HG02981 (cell line): Measurements from ENCODE around the gene NPIPA8.
"Not testable (repeated sequence)": the region's sequence is repeated elsewhere in the genome, so short reads cannot be mapped to it uniquely, and the experiment has no call there.

Experiments used
- ATAC-seq: cut with Tn5 transposase; IDR thresholded peaks from one replicate; pipeline ENCODE4 v1.9.1; 2021; ENCODE audit warnings: mild to moderate bottlenecking, moderate library complexity; ENCODE audit not compliant: unreplicated experiment

Gene NPIPA8

DNA sequence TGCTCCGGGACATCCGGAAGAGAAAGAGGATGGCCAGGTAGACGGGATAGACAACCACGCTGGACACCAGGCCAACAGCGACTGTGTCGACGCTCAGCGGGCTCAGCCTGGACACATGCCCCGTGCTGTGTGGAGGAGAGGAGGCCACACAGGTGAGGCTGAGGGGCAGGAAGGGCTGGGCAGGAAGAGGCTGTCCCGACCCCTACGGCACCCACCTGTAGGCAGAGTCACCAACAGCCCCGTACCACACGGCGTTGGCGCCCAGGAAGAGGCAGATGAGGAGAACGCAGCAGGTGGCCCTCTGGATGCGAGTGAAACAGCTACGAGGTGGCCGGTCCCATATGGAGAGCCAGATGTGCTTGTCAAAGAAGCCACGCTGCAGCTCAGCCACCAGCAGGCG lies at the start of gene NPIPA8:
Gene NPIPA8, minus strand, starts transcription at position 101 of the 400 bp plus-strand sequence. CDS start 4,074 bp downstream, outside the sequence.
- ATAC-seq: not testable (repeated sequence)

DNA sequence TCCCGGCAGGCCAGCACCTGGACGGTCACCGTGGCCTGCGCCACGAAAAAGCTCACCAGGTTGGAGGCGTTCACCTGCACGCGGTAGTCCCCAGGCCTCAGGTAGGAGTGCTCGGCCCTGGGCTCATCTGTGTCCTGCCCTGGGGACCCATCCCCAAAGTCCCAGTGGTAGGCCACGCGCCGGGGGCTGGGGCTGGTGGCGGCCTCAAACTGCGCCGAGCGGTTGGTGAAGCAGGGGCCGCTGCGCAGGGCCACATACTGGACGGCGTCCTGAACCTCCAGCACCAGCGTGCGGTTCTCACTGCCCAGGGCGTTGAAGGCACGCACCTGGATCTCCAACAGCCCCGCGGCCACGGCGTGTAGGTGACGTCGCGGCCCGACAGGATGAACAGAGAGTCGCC lies 48.7 kb upstream of the NPIPA8 start:
- ATAC-seq: not testable (repeated sequence)

DNA sequence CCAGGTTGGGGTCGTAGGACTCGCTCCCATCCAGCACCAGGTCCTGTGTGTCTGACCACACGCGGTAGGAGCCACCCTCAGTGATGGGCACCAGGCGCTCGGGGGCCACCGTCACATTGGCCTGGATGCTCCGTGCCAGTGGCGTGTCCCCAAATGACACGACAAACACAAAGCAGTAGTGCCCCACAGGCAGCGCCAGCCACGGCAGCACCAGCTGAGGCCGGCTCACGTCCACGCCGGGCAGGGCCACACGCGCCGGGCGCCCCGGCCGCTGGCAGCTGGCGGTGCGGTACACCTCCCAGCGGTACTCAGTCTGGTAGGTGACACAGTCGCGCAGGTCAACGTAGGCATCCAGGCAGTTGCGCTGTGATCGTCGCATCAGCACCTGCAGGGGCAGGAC lies 48.3 kb upstream of the NPIPA8 start:
- ATAC-seq: not testable (repeated sequence)

DNA sequence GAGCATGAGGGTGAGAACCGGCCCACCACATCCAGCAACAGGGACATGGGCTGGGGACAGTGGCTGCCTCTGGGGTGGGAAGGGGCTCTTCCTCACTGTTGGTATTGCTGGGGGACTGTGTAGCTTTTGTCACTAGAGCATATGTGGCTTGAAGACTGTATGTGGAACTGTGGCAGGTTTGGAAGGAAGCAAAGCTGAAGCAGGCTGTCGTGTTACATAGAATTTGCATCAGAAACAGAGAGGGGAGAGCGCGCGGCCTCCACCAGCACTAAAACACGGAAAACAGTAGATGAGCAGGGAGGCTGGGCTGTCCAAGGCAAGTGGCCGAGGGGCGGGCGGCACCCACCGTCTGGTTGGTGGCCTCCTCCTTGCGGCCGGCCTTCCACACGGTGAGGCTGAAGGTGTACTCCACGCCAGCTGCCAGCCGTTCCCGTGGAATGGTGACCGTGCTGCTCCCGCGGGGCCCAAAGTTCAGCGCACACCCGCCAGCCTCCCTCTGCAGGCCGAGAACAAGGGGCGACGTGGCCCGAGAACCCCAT lies 47.6 kb upstream of the NPIPA8 start:
- ATAC-seq: not testable (repeated sequence)

DNA sequence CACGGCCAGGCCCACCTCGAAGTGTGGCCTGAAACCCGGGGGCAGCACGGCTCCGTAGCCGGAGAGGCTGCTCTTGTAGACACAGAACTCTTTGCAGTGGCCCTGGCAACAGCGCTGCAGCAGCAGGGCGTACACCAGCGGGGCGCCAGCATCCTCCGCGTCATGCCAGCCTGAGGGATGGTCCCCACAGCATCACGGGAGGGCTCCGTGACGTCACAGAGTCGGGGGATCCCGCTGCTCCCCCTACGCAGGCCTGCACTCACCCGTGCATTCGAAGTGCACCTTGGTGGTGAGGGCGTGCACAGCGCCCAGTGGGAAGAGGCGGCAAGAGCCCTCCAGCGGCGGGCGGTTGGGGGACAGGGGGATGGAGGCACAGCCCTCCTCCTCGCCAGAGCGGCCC lies 46.2 kb upstream of the NPIPA8 start:
- not testable (repeated sequence) for ATAC-seq

DNA sequence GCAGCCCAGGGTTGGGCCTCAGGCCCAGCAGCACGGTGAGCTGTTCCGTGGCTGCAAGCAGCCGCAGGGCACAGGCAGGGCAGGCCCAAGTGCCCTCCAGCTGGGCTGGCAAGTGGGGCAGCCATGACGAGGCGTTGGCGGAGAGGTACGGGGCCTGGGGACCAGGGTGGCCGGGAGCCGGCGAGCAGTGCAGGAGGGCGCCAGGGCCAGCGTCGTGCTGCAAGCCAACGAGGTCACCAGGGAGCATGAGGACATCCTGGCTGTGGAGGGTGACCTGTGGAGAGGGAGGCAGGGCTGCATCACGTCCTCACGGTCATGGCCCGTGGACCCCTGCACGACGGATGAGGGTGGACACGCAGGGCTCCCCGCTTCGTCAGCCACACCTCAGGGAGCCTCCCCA lies 11.2 kb upstream of the NPIPA8 start:
- not testable (repeated sequence) for ATAC-seq

DNA sequence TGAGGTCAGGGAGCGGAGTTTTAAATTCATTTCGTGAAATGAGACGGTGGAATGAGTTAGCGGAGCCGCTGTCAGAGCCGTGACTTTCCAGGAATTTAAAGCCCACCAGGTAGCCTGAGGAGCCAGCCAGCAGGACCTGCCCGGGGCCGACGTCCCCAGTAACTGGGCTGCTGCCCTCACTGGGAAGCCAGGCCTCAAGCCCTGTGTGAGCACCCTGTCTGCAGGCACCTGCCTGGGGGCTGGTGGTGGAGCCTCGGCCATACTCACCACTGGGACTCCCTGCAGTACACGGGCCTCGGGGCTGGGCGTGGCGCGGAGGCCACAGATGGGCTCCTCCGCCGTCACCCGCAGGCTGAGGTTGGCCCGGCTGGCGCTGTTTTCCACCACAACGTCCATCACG lies 10.5 kb upstream of the NPIPA8 start:
- ATAC-seq: not testable (repeated sequence)

DNA sequence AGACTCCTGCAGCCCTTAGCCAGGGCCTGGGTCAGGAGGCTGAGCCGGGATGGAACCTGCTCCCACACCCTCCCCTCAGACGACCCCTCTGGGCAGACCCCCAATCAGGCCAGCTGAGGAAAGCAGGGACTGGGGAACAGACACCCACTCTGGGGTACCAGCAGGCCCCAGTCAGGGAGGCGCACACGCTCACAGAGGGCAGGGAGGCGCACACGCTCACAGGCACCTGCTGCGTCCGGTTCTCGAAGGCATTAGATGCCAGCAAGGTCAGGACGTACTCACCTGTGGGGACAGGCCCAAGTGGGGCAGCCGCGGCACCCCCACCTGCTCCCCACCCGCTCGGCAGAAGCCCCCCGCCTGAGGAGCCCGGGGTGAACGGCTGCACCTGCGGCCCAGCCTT lies 8.1 kb upstream of the NPIPA8 start:
- ATAC-seq: not testable (repeated sequence)

DNA sequence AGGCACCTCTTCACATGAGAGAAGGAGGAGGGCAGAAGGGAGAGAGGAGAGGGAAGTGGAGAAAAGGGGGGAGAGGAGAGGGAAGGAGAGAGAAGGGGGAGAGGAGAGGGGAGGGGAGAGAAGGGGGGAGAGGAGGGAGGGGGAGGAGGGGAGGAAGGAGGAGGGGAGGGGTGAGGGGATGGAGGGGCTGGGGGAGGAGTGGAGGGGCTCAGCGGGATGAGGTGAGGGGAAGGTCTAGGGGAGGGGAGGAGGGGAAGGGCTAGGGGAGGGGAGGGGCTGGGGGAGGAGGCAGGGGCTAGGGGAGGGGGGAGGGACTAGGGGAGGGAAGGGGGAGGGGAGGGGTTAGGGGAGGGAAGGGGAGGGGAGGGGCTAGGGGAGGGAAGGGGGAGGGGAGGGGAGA lies 5.5 kb upstream of the NPIPA8 start:
- not testable (repeated sequence) for ATAC-seq

DNA sequence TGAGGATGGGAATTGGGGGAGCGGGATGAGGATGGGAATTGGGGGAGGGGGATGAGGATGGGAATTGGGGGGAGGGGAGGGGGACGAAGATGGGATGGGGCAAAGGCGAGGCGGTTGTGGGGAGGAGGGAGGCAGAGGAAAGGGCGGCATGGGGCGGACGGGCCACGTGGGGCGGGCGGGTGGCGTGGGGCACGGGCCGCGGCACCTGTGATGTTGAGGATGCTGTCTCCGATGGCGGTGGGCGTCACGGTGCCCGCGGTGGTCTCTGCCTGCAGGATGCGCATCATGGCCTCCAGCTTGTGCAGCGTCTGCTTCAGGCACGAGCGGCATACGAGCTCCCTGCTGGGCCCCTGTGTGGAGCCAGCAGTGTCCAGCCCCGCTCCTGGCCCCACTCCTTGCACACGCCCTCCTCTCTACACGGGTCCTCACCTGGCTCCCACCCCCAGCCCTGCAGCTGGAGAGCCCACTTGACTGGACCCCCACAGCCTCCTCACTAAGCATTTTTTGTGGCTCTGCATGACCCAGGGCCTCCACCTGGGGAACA lies 5.0 kb upstream of the NPIPA8 start:
- not testable (repeated sequence) for ATAC-seq

DNA sequence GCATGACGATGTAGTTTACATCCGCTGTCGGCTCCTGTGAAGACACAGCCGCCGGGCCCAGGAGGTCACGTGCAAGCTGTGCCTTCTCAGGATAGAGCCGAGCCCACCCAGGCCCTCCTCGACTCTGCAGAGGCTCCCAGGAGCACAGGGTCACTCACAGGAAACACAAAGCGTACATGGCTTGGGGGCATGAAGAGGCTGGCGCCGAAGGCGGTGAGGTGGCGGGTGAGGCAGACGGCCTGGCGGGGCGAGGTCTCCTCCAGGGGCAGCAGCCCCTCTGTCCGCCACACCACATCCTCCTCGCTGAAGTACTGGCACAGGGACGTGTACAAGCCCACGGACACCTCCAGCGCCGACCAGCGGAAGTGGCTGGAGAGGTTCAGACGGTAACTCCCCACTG lies 2.7 kb upstream of the NPIPA8 start:
- not testable (repeated sequence) for ATAC-seq

DNA sequence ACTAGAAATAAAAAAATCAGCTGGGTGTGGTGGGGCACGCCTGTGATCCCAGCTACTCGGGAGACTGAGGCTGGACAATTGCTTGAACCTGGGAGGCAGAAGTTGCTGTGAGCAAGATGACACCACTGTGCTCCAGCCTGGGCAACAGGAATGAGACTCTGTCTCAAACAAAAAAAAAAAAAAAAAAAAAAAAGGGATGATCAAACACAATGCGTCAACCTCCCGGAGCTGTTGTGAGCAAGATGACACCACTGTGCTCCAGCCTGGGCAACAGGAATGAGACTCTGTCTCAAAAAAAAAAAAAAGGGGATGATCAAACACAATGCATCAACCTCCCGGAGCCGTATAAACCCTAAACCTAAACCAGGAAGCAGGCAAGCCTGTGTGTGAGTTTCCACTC lies 24.7 kb downstream of the NPIPA8 start:
- not testable (repeated sequence) for ATAC-seq

DNA sequence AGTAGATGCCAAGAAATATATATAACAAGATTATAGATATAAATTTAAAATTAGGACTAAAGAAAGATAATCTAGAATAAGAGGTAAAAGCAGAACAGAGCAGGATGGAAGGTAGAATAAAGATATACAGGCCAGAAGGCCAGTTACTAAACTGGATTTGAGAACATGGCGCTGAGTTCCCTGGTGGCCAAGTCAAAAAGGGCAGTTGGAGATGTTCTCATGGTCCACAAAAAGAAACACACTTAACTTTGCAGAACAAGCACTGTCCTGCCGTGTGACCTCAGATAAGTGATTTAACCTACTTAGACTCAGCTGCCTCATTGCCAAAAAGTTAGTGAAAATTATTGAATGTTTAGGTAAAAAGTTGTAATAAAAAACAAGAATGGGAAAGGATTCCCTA lies 27.4 kb downstream of the NPIPA8 start:
- not testable (repeated sequence) for ATAC-seq

DNA sequence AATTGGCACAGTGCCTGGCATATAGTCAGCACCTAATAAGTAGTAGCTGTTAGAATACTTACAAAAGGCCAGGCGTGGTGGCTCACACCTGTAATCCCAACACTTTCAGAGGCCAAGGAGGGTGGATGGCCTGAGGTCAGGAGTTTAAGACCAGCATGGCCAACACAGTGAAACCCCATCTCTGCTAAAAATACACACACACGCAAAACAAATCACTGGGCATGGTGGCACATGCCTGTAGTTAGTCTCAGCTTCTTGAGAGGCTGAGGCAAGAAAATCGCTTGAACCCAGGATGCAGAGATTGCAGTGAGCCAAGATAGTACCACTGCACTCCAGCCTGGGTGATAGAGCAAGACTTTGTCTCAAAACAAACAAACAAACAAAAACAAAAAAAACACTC lies 29.3 kb downstream of the NPIPA8 start:
- not testable (repeated sequence) for ATAC-seq

DNA sequence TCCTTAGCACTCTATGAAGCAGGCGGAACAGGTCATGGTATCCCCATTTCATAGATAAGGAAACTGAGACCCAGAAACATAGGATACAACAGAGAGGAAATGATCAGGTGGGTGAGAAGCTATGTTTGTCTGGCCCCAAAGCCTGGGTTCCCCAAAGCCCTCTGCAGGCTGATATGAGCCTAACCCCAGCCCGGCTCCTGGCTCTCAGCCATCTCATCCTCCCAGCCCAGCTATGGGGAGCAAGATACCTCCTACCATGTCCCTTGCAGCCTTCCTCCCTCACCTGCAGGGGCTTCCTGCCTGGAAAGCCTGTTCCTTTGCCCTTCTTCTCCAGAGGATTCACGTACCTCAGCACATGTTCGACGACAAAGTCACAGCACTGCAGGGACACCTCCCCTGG lies 30.5 kb downstream of the NPIPA8 start:
- ATAC-seq: not testable (repeated sequence)

DNA sequence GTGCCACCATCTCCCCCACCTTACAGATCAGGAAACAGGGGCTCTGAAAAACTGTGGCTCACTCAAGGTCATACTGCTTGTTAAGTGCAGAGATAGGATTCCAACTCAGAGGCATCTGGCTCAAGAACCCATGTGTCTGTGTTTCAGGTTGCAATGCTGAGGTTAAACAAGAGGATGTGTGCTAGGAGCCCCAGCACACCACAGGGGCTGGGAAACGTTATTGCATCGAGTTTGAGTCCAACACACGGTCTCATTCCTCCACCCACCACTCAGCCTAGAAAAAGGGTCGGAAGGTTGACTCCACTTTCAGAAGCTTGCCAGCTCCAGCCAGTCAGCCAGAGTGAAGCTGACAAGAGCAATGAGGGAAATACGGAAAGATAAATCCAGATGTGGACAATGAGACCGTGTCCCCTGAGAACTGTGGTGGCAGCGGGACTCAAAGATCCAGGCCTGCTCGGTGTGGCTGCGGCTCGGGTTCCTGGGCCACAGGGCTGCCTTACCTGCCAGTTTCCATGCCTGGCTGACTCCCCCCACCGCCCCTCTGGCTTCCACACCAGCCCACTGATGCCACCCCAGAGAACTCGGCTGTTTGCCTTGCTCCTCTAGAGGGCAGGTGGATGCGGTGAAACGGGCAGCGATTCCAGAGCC lies 33.4 kb downstream of the NPIPA8 start:
- ATAC-seq: not testable (repeated sequence)

DNA sequence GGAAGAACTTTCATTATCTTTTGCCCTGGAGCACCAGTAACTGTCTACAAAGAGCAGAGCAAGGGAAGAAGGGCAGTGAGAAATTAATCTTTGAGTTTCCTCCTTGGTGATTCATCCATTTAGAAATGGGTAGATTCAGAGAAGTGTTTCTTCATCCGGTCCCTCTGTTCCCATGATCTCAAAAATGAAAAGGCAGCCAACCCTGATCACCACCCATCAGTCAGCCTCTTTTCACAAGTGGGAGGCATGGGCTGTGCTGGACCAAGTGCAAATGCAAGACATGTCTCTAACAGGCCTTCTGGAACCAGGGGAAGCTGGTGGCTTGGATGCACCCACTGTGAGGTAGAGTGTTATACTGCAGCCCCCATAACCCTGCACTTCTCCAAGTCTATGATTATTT lies 38.8 kb downstream of the NPIPA8 start:
- not testable (repeated sequence) for ATAC-seq

DNA sequence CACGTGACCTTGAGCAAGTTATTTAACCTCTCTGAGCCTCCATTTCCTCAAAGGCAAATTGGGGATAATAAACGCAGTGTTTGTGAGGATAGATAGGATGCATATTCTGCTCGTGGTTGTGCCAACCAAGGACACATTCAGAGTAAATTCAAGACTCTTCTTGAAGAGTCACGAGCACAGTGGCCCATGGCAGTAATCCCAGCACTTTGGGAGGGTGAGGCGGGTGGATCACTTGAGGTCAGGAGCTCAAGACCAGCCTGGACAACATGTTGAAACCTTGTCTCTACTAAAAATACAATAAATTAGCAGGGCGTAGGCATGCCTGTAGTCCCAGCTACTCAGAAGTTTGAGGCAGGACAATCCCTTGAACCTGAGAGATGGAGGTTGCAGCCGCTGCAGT lies 39.6 kb downstream of the NPIPA8 start:
- ATAC-seq: not testable (repeated sequence)

DNA sequence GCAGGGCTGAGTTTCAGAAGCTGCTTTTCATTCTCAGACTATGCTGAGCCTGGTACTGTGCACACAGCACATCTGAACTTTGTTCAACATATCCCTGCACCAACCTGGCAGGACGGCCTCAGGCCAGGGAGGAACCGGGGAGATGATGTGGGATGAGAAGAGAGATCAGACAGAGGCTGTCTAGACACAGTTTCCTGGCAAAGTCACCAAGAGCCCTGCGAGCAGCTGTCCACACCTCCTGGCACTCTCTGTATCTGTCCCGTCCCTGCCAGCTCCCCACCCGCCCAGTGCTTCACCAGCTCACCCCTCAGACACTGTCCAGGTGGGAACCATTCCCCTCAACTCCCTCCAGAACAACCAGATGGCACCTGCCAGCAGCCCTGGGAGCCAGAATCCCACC lies 42.2 kb downstream of the NPIPA8 start:
- not testable (repeated sequence) for ATAC-seq

DNA sequence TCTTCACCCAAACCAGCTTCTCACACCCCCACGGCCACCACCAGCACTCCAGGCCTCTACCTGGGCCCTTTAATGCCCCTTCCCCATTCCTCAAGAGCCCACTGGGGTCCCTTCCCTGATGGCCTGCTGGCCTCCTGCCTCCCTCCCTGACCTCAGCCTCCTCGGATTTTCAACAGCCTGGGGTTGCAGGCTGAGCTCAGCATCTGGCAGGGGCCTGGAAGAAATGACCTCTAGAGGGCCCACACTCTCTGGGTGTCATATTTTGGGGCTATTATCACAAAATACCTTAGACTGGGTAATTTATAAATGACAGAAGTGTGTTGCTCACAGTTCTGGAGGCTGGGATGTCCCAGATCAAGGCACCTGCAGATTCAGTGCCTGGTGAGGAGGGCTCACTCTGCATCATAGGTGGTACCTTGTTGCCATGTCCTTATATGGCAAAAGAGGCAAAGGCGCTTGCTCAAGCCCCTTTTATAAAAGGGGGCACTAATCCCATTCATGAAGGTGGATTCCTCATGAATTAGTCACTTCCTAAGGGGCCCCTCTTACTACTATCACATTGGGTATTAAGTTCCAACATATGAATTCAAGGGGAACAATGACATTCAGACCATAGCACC lies 43.1 kb downstream of the NPIPA8 start:
- ATAC-seq: not testable (repeated sequence)

DNA sequence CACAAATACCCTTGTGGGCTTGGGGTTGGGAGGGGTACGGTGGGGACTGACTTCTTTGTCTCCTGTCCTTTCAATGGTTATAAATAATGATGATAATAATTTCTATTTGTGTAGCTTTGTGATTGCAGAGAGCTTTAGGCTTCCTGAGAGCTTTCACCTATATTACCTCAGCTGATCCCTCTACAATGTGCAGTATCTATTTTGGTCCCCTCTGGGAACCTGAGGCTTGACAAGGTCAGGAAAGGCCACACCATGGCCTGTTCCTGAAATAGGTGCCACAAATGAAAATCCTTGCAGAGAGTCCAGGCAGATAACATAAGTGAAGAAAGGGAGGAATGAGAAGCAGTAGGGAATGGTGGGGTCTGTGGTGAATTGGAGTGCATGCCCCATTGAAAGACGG lies 45.6 kb downstream of the NPIPA8 start:
- ATAC-seq: not testable (repeated sequence)

DNA sequence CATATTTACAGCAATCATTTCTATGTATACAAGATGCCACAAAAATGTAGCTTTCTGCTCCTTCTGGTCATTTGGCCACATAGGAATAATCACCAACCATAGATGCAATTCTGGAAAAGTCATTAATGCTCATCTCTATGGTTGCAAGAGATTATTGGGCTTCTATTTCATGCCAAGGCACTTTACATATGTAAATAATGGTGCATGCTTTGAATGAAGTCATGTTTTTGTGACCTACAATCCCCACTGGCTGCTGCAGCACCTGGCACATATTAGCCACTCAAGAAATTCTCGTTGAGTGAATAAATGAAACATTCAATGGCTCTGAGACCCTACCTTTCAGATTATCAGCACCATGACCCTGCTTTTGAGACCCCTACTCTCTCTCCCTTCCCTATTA lies 50.2 kb downstream of the NPIPA8 start:
- ATAC-seq: not testable (repeated sequence)
